ENCODE data around the gene SIX5. TPM values are rescaled to one million over a fixed set of nuclear protein-coding genes. Genes with fewer than 3 reads are reported as not detected.

The SIX5 gene
- total RNA-seq, 1 donor from 2014 or later: 11.7 TPM

DNA sequence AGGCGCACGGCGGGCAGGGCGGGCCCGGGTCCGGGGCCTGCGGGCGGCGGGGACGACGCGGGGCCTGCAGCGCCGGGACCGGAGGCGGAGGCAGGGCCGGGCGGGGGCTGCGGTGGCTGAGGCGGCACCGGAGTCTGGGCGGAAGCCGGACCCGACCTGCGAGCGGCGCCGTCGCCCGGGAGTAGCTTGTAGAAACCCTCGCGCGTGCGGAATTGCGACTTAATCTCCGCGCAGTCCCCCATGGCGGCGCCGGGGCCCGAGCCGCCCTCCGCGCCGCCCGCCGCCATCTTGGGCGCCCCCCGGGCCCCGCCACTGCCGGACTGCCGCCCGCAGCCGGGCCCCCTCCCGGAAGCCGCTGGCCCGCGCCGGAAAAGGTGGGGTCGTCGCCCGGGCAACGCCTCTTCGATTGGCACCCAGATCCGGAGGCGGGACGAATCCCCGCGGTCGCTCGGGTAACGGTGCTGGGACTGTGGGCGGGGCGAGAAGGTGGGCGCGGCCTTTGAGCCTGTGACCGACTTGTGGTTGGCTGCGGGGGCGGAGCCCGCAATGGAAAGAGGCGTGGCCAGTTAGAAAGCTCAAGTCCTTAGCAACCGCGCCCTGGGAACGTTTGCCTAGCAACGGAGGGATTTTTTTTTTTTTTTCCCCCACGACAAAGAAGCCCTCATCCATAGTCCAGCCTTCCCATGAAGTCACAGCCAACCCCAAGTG, 23.6 kb upstream of the SIX5 start, which contains the start of gene DMWD:
TSS of gene DMWD (minus strand) at position 376 of the 708 bp plus-strand sequence. CDS start at position 287, 89 bp downstream.
- DNase-seq: peak; percentile 99

DNA sequence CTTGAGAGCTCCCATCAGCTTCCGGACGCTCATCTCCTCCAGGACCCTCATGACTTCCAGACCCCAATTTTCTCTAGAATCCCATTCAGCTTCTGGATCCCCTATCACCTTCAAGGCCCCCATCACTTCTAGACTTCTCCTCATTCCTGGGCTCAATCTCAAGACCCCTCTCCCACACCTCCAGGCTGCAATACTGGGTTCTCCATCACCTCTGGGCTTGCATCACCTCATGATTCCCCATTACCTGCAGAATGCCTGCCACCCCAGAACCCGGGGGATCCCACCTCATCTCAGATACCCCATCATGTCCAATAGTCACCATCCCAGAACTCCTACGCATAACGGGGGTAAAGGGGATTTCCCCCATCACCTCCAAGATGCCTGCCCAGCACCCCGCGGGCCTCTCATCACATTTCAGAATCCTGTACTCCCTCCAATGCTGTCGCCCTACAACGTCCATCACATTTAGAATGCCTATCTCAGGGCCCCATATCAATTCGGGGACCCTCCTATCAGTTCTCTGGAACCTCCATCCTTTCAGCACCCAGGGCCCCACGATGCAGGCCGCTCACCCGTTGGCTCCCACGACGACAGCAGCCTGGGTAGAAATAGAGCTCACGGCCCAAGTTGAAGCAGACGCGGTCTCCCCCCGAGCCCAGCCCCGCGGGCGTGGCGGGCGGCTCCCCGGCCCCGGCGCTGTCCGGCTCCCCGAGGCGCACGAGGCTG, 22.9 kb upstream of the SIX5 start:
- DNase-seq: peak; percentile 39

DNA sequence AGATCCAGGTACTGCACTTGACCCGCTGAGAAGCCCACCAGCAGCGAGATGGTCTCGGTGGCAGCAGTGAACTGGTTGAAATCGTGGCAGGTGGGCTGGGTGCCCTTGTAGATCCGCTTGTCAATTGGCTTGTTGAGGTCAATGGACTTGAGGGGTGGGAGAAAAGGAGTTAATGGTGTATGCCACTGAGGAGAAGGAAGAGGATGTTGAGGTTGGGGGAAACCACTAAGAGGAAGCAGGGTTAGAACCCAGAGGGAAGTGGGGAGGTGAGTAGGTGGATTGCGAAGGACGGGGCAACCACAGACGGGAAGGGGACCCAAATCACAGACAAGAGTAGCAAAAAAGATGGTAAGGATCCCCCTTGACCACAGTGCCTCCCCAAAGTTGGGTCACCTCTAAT, 21.9 kb upstream of the SIX5 start:
- DNase-seq: no peak

DNA sequence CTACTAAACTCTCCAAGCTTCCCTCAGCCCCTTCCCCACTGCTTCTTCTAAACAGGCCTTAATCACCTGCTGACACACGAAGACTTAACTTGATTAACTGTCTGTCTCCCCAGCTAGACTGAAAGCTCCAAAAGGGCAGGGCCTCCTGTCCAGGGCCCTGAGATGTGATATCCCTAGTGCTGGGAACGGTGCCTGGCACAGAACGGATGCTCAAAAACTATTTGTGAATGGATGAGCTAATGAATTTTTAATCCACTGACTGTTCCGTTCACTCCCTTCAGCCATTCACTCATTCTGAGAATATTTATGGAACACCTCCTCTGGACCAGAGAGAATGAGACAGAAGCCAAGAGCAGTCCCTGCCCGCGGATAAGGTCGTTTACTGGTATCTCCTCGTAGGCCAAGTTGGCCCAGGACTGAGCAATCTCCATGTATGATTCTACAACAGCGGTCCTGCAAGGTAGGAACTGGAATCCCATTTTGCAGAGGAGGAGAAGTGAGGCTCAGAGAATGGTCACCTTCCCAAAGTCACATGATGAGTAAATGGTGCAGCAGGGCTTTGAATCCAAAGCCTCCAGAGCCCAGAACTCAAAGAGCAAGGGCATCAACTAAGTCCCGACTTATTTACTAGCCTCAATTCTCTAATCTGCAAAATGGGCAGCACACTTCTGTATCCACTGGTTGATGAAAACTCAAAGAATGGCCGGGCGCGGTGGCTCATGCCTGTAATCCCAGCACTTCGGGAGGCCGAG, 20.2 kb upstream of the SIX5 start:
- DNase-seq: no peak

DNA sequence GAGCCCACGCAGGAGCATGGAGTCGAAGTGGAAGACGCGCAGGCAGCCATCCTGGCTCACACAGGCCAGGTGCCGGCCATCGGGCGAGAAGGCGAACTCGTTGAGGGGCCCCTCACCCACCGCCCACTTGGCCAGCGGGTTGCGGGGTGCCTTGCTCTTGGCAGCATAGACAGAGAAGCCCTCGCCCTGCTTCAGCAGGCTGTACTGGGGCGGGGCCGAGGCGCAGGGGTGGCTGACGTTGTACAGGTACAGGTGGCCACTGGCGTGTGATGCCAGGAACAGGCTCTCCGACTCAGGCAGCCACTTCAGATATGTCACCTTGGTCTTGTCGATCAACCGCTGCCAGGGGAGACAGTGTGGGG, 17.5 kb upstream of the SIX5 start:
- DNase-seq: no peak

DNA sequence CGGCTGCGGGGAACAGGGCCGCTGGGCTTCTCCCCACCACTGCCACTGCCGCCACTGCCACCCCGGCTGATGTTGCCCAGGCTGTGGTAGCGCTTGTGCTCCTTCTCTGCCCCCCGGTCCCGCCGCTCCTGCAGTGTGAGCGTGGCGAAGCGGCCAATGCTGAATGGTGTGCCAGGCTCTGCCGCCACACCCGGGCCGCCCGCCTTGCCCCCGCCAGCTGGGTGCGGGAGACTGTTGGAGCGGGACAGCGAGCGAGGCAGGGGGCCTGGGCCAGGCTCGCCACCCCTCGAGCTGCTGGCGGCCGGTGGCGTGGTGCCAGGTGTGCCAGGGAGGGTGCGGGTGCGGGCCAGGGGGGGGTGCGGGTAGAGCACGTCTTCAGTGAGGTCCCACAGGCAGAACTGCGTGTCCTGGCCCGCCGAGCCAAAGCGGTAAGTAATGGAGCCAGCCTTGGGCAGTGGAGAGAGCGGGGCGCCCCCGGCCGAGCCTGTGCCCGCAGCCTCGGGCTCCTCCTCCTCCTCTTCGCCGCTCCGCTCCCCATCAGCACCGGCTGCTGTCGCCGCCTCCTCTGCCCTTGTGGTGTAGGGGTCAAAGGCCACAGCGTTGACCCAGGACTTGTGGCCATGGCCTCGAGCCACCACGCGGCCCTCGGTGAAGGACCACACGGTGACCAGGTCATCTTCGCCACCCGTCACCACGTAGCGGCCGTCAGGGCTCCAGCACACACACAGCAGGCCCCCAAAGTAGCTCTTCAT, 16.9 kb upstream of the SIX5 start:
- no peak for DNase-seq

DNA sequence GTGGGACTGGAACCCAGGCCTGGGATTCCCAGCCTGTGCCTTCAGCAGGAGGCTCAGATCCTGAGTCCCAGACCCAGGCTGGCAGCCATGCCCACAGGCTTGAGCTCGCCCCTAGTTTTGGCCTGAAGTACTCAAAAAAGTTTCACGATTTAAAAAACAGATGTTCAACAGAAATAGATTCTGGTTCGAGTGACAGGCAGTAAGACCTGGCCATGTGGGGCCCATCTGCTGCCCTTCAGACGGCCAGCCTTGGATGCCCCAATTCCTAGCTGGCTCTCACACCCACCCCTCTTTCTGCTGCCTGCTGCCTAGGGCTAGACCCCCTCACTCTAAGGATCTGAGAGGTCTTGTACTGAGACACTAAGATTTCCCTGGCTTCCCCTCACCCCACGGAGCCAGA, 16.0 kb upstream of the SIX5 start:
- DNase-seq: no peak

DNA sequence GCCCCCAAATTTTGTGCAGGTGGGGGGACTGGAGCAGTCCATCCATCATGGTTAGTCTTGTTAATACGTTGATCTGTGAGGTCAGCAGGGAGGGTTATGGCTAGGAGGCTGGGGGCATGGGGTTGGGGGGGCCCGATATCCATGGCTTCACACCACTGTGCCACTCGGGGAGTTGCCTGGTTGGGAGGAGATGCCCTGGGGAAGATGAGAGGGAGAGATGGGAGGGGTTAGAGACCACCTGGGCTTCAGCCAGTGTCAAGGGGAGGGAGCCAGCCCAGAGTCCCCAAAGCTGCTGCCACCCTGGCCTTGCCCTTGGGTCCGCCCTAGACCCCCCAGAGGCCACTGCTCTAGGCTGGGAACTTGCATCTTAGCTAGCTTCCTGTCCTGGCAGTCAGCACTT, 15.0 kb upstream of the SIX5 start:
- no peak for DNase-seq

DNA sequence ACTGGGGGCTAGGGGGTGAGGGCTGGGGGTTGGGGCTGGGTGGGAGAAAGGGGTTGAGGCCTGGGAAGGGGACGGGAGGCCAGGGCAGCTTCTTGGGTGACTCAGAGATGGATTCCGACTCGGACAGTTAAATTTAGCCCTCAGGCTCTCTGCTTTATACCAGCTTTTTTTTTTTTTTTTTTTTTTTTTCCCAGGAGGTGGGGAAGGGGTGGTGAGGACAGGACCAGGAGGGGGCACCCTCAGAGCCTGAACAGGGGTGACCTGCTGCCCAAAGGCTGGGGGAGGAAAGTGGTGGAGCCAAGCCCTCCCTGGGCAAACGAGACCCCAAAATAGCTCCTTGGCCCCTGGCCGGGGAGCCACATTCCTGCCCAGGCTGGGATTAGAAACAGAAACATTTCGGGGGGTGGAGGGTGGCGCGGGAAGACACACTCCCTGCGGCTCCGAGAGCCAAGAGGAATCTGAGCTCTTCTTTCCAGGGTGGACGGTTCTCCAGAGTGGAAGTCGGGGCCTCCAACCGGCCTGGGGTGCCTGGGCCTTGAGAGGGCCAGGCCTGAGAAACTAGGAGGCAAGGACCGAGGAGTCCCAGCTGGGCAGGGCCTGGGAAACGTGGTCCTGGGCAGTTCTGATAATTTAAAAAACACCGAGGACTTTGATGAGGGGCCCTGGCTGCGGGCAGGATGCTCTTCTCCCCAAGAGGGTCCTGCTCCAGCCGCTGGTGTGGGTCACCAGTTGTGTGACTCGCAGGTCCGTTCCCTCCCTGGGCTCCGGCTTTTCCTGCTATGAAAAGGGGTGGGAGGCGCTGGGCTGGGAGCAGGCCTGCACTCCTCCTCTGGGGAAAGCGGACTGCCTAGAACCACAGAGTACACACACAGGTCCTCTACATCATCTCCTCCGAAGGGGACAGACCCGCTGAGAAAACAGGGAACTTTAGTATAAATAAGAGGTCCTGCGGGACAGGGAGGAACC, 14.1 kb upstream of the SIX5 start:
- no peak for DNase-seq

DNA sequence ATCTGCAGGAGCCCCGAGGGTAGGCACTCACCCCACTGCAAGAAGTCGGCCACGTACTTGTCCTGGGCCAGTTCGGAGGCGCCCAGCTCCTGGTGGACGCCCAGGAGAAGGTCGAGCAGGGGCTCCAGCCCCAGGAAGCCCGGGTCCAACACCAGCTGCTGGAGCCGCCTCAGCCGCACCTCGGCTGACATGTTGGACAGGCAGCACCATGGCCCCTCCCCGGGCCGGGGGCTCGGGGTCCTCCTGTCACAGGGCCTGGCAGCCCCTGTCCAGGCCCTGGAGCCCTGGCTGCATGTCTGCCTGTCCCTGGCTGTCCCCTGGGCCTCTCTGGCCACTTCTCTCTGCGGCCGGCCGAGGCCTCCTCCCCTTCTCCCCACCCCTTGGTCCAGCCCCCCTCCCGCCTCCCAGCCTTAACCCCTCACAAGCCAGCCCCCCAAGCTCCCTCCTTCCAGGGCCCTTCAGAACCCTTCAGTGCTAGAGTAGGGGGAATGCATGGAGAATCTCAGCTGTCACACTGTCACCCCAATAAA, 13.2 kb upstream of the SIX5 start, which contains the start of gene DMPK:
TSS of gene DMPK (minus strand) at position 329 of the 530 bp plus-strand sequence. CDS start at position 191, 138 bp downstream.
- no peak for DNase-seq

DNA sequence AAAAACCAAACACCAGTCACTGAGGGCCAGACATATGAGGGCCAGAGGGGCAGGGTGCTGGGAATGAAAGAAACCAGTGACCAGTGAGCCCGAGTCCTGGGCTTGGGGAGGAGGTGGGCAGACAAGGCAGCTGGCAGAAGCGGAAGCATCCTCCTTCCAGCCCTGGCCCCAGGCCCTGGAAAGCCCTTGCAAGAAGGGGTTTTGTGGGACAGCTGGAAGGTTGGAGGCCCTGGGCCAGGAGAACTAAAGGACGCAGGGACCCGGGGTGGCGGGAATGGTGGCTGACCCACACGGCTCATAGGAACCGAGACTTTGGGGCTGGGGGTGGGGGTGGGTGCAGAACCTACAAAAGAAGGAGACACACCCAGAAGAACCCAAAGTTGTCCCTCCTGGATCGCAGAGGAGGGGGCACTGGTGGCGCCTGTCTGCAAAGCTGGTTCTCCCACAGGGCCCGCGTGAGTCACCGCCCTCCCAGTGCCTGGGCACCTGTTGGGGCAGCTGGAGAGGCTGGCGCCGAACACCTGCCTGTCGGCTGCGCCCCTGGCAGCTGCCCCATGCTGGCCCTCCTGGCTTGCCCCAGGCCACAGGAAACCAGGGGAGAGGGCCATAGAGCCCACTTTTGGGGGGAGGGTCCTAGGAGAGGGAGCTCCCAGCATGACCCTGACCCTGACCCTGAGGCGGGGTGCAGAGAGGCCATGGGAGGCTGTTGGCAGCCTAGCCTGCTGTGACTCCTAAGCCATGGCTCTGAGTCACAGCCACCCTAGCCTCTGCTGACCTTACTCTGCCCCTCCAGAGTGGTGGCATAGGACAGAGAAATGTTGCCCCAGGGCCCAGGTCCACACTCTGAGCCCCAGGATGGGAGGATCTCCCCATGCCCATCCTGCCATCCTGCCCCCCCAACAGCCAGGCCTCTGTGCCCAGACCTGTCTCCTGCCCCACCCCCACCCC, 12.4 kb upstream of the SIX5 start:
- DNase-seq: no peak

DNA sequence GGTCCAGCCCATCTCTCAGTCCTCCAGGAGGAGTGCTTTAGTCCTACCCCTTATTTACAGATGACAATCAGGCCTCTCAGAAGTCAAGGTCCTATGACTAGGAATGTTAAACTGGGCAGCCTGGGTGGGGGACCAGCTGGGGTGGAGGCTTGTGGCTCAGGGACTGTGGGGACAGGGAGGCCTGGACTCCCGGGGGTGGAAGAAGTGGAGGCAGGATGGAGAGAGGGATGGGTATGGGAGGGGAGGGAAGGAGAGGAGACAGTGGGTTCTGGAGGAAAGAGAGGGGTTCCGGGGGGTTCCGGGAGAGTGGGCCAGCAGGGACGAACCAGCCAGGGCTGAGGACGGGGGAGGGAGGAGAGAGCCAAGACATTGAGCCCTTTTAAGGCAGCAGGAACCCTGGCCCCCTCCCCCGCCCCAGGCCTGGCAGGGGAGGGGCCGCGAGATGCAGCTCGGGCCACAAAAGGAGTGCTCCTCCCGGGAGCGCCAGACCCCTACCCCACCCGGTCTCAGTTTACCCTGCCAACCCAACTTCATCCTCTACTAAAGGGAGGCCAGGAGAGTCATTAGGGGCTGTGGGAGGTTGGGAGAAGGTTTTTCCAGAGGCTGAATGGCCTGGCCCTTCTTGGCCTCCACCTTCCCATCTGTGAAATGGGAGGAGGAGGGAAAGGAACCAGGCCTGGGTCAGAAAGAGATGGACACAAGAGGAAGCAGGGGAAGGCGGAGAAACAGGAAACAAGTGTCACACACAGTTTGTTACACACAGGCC, 11.6 kb upstream of the SIX5 start:
- no peak for DNase-seq

DNA sequence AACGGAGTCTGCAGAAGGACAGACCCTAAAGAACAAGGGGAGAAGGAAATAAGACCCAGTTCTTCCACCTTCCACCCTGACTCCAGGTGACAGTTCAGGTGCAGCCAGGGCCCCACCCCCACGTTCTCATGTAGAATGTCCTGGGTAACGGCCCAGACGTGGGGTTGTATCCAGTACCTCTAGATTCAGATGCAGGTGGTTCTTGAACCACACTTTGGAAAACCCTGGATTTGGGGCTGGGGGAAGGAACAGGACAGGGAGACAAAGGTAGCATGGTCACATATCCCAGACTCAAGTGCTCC, 11.0 kb upstream of the SIX5 start:
- DNase-seq: no peak

DNA sequence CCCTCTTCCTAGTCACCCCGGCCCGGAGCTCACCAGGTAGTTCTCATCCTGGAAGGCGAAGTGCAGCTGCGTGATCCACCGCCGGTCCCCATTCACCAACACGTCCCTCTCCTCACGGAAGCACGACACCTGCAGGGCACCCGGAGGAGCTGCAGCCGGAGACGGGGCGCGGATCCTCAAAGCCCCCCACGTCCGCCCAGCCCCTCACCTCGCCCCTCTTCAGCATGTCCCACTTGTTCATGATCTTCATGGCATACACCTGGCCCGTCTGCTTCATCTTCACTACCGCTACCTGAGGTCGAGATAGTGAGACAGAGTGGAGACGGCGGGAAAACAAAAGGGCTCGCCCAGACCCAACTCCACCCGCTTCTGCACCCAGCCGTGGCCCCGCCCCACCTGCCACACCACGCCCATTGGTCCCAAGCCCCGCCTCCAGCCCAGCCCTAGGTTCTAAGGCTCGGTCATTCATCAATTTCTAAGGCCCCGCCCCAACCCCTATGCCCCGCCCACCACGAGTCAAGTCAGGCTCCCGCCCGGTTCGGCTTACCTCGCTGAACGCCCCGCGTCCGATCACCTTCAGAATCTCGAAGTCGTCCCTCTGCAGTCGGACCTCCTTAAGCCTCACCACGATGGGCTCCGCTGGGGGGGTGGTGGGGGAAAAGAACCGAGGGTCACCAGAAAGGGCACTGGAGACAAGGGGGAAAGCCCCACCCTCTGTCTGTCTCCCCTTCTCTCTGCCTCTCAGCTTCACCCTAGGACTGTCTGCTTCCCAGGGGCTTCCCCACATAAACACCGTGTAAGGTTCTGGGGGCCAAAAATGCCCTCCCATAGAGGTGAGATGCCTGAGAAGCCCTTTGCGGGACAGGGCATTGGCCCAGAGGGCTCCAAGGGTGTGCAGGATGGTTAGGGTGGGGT, 10.4 kb upstream of the SIX5 start:
- DNase-seq: peak; percentile 87

DNA sequence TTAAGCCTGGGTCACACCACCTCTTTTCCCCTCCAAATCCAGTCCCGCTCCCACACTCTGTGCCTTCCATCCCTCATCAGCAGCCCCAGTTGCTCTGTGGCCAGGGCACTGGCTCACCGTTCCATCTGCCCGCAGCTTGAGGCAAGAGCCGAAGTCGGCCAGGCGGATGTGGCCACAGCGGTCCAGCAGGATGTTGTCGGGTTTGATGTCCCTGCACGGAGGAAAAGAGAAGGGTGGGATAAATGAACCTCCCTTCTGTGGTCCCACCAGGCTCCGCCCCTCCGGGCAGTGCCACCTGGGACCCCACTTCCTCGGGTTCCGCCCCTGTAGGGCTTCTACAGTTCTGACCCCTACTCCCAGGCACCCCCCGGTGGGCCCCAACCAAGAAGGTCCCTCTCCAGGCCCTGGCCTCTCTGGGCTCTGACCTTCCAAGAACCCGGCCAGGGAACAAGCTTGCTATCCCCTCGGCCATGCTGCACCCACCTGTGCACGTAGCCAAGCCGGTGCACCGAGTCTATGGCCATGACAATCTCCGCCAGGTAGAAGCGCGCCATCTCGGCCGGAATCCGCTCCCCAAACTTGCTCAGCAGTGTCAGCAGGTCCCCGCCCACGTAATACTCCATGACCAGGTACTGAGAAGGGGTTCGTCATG, 9.1 kb upstream of the SIX5 start:
- no peak for DNase-seq

DNA sequence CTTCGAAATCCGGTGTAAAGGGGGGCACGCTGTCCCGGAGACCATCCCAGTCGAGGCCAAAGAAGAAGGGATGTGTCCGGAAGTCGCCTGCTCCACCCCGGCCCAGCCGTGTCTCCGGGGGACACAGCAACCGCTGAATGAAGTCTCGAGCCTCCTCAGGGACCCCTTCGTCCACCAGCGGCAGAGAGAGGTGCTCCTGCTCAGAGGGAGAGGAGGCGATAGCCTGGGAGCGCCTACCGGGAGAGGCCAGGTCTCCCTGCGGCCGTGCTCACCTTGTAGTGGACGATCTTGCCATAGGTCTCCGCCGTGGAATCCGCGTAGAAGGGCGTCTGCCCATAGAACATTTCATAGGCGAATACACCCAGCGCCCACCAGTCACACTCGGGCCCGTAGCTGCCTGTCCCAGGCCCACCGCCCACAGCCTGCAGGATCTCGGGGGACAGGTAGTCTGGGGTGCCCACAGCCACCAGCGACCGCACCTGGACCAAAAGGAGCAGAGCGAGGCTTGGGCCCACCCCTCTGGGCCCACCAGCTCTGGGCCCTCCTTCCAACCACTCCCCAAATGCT, 8.4 kb upstream of the SIX5 start:
- no peak for DNase-seq

DNA sequence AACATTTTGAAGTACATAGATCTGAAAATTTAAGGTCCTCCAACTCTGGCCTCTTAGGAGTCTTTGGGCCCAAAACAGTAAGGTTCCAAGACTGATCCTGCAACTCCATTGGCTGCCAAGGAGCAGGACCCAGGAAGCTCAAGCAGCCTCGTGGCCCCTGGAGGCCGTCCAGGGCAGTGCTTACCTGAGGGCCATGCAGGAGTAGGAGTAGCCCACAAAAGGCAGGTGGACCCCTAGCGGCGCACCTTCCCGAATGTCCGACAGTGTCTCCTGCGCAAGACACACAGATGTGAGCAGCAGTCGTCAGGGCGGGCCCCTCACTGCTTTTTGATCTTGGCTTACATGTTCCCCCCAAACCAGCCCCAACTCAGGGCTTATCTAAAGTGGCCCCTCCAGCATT, 5.7 kb upstream of the SIX5 start:
- DNase-seq: no peak

Measured in dermis blood vessel endothelial cell (primary cell).